SK-N-SH (cell line): ENCODE data around the gene DYNC2H1.

ENCODE experiments used
- FOSL2 ChIP-seq: IDR thresholded peaks from 2 replicates; pipeline ENCODE4 v1.4.0; 2012; ENCODE audit warnings: low read depth, mild to moderate bottlenecking, moderate library complexity, borderline replicate concordance
- GATA2 ChIP-seq: sonication (generic); formaldehyde crosslinking; IDR thresholded peaks from 2 replicates; pipeline ENCODE4 v1.5.0; 2020; ENCODE audit warnings: mild to moderate bottlenecking, missing genetic modification reagents
- POLR2AphosphoS5 ChIP-seq: IDR thresholded peaks from 2 replicates; pipeline ENCODE4 v1.6.1; 2012; ENCODE audit warnings: low read depth, low read length
- RXRA ChIP-seq: IDR thresholded peaks from 2 replicates; pipeline ENCODE4 v1.4.0; 2012; ENCODE audit warnings: low read depth, mild to moderate bottlenecking, borderline replicate concordance
- SMC3 ChIP-seq: IDR thresholded peaks from 2 replicates; pipeline ENCODE4 v1.6.1; 2012; ENCODE audit warnings: low read depth, low read length, improper control_type of control experiment
- TAF1 ChIP-seq: IDR thresholded peaks from 2 replicates; pipeline ENCODE4 v1.6.1; 2012; ENCODE audit warnings: low read depth, mild to moderate bottlenecking, low read length, moderate library complexity, borderline replicate concordance
- TEAD4 ChIP-seq: IDR thresholded peaks from 2 replicates; pipeline ENCODE4 v1.4.0; 2012; ENCODE audit warnings: mild to moderate bottlenecking, borderline replicate concordance; ENCODE audit not compliant: insufficient read depth
- TF ChIP-seq, protein P1 (sequence below): fragments of 200-600 bp; sonication (generic); IDR thresholded peaks from 2 replicates; pipeline ENCODE4 v1.6.1; 2017; ENCODE audit warnings: antibody characterized with exemption, mild to moderate bottlenecking, moderate library complexity
- TF ChIP-seq, protein P2 (sequence below): IDR thresholded peaks from 2 replicates; pipeline ENCODE4 v1.4.0; 2012; ENCODE audit warnings: low read depth

DNA sequence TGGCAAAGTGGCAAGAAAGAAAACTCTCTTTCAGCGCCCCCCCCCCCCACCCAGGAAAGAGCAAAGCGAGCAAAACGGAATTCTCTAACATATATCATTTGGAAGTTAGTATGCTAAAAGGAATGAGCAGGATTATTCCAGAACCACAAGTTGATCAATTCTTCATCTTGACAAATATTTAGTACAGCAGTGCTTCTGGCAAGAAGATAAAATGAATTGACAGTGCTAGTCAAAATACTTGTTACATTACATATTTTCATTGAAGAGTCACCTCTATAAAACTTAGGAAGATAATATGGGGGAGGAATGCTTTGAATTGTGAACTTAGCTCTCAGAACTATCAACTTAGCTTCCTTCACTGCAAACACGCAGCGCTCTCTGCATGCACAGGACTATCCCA, 377.4 kb downstream of the DYNC2H1 start:
- TF ChIP-seq SMC3 (no peak), GATA2 (CRISPR knock-in tag) (no peak), TEAD4 (no peak), POLR2AphosphoS5 (no peak), TAF1 (no peak), FOSL2 (no peak), RXRA (no peak)
- TF ChIP-seq, protein P1, sequence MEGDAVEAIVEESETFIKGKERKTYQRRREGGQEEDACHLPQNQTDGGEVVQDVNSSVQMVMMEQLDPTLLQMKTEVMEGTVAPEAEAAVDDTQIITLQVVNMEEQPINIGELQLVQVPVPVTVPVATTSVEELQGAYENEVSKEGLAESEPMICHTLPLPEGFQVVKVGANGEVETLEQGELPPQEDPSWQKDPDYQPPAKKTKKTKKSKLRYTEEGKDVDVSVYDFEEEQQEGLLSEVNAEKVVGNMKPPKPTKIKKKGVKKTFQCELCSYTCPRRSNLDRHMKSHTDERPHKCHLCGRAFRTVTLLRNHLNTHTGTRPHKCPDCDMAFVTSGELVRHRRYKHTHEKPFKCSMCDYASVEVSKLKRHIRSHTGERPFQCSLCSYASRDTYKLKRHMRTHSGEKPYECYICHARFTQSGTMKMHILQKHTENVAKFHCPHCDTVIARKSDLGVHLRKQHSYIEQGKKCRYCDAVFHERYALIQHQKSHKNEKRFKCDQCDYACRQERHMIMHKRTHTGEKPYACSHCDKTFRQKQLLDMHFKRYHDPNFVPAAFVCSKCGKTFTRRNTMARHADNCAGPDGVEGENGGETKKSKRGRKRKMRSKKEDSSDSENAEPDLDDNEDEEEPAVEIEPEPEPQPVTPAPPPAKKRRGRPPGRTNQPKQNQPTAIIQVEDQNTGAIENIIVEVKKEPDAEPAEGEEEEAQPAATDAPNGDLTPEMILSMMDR = no peak
- TF ChIP-seq, protein P2, sequence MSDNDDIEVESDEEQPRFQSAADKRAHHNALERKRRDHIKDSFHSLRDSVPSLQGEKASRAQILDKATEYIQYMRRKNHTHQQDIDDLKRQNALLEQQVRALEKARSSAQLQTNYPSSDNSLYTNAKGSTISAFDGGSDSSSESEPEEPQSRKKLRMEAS = no peak
